Spleen (tissue), 11 donors: Measurements from ENCODE around the gene PRRT1B. TPM values are rescaled to one million over a fixed set of nuclear protein-coding genes. Genes with fewer than 3 reads are reported as not detected.
A peak's percentile ranks its signal among the peaks of the same experiment; 100 is the strongest.

Experiments used
- DNase-seq: peaks from one replicate; pipeline ENCODE4 v3.0.0-alpha.2; 2020
- H3K27ac ChIP-seq, 8 donors: fragments of 200-600 bp; sonication (generic) in 7 of 8; 1 replicate in 4 of 8; 2 replicates in 4 of 8; pipeline versions ENCODE4 v1.5.0 to v1.8.0; 2016 to 2021; ENCODE audit warnings: inconsistent platforms in 4 of 8, mild to moderate bottlenecking in 4 of 8, moderate library complexity in 1 of 8
- H3K27me3 ChIP-seq, 7 donors: fragments of 200-600 bp; sonication (generic) in 6 of 7; replicated peaks in 1 of 7; 1 replicate in 4 of 7; 2 replicates in 3 of 7; pipeline versions ENCODE4 v1.5.0 to v1.8.0; 2016 to 2021; ENCODE audit warnings: inconsistent platforms in 3 of 7, mild to moderate bottlenecking in 1 of 7
- H3K36me3 ChIP-seq, 6 donors: fragments of 200-600 bp; sonication (generic) in 5 of 6; 1 replicate in 4 of 6; 2 replicates in 2 of 6; pipeline versions ENCODE4 v1.5.0 to v1.8.0; 2016 to 2021; ENCODE audit warnings: inconsistent platforms in 2 of 6
- H3K4me1 ChIP-seq, 6 donors: fragments of 200-600 bp; sonication (generic) in 5 of 6; 1 replicate in 3 of 6; 2 replicates in 3 of 6; pipeline versions ENCODE4 v1.5.0 to v1.8.0; 2016 to 2021; ENCODE audit warnings: inconsistent platforms in 3 of 6
- H3K4me3 ChIP-seq, 8 donors: fragments of 200-600 bp; sonication (generic) in 7 of 8; 1 replicate in 4 of 8; 2 replicates in 4 of 8; pipeline versions ENCODE4 v1.5.0 to v1.8.0; 2016 to 2021; ENCODE audit warnings: inconsistent platforms in 4 of 8, mild to moderate bottlenecking in 4 of 8, moderate library complexity in 2 of 8
- H3K9me3 ChIP-seq, 8 donors: fragments of 200-600 bp; sonication (generic) in 7 of 8; 1 replicate in 4 of 8; 2 replicates in 4 of 8; pipeline versions ENCODE4 v1.5.0 to v1.8.0; 2016 to 2021; ENCODE audit warnings: inconsistent platforms in 4 of 8
- CTCF ChIP-seq, 11 experiments: fragments of 200-600 bp in 7 of 11; fragments of 450-650 bp in 4 of 11; sonication (generic) in 4 of 11; IDR thresholded peaks in 8 of 11; conservative IDR thresholded peaks in 3 of 11; 1 replicate in 7 of 11; 2 replicates in 4 of 11; pipeline versions ENCODE4 v1.4.0 to v1.8.0; 2016 to 2021; ENCODE audit warnings: antibody characterized with exemption in 11 of 11, inconsistent platforms in 4 of 11, mild to moderate bottlenecking in 1 of 11
- POLR2A ChIP-seq, 3 donors: fragments of 450-650 bp; IDR thresholded peaks; one replicate each; pipeline ENCODE4 v1.5.1; 2017; ENCODE audit warnings: antibody characterized with exemption in 3 of 3, mild to moderate bottlenecking in 1 of 3
- POLR2AphosphoS5 ChIP-seq, 3 donors: sonication (generic); formaldehyde crosslinking; IDR thresholded peaks; one replicate each; pipeline ENCODE4 v1.5.1; 2017; ENCODE audit warnings: antibody characterized with exemption in 3 of 3
- WGBS, 5 donors: extraction: QIAGEN DNeasy Blood & Tissue Kit in 3 of 5; methylation state at CpG; one replicate each; pipeline versions ENCODE4 v1.1.5 to v1.1.7; 2013 to 2018; 5-methylcytosine and 5-hydroxymethylcytosine counted together
- intact Hi-C: fragments of 100-400 bp; cut with DNase I; formaldehyde crosslinking; loops from one replicate; pipeline ENCODE4 v1.15.0; 2023; ENCODE audit warnings: low total_unique reads
- polyA plus RNA-seq, 3 donors: library from polyadenylated mRNA; stranded (reverse); fragments of 200-250 nt; gene quantifications; one replicate each; pipeline ENCODE4 v1.2.1, GENCODE V29; 2013
- total RNA-seq, 7 donors: library from RNA; depleted of rRNA in 3 of 7; stranded (reverse); fragments of >200 nt in 3 of 7; fragmentation: NEBNext Ultra II Directional in 4 of 7; extraction: Animal tissue kit (Norgen Biotek cat#: 25700) in 4 of 7; gene quantifications; one replicate each; pipeline versions ENCODE4 v1.1.0 to v1.2.1, GENCODE V29; 2016 to 2021
- donor health status: healthy with polysubstance abuse.
- donor health status: DM: no; HTN: no; CAD: no; lungs with moderate emphysema.
- donor health status: DM: no; HTN: no; CAD: no.
- donor health status: Bipolar disorder and iron deficiency.
- donor health status: healthy.
- donor health status: DM: no; HTN: no; CAD: no.
- donor health status: DM: yes; HTN: yes; CAD: no.

Gene PRRT1B
- total and polyA plus RNA-seq, 10 donors: not detected

DNA sequence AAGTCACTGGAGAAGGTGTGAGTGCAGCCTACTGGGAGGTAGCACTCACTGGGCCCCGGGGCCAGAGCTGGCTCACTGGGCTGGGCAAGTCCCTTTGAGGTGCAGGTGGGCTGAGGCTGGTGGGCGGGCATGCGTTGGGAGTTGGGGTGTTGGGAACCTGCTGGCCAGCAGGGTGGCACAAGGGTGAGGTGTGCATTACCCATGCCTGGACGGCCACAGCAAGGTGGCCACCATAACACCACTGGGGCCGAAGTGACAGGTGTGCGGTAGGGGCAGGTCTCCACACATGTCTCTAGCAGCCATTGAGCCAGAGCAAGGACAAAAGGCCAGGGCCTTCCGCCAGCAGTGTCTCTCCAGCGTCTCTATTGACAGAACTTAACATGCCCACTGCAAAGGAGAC lies 22.6 kb downstream of the PRRT1B start:
- H3K4me1 ChIP-seq: no peaks in the 10 kb centered on the region
- peaks cover 0 to 13% (median 4%) of the 10 kb centered on the region in 8 donors for H3K9me3 ChIP-seq
- peaks cover 0 to 47% (median 16%) of the 10 kb centered on the region in 6 donors for H3K36me3 ChIP-seq
- H3K27ac ChIP-seq: no peak overlapping the region
- DNase-seq: no peak
- H3K27me3 ChIP-seq: no peaks in the 10 kb centered on the region
- WGBS, 5 donors: 92 to 98% (median 97%) methylated on average over 8 of the region's 8 CpGs
- intact Hi-C loops: no loop called here
- H3K4me3 ChIP-seq: no peak overlapping the region
- TF ChIP-seq POLR2AphosphoS5 (IDR thresholded peaks at IDR 0.05): peak in 1 of 3 donors; percentile 51
- TF ChIP-seq CTCF (IDR thresholded peaks at IDR 0.05 in 8 of 11, conservative IDR thresholded peaks at IDR 0.05 in 3 of 11): no peak
- no peak for TF ChIP-seq POLR2A (IDR thresholded peaks at IDR 0.05)

GRCh38 chr9:131574730-131575640 lies 29.7 kb downstream of the PRRT1B start:
- peaks cover 0 to 98% (median 53%) of the 10 kb centered on the region in 6 donors for H3K36me3 ChIP-seq
- DNase-seq: no peak

DNA sequence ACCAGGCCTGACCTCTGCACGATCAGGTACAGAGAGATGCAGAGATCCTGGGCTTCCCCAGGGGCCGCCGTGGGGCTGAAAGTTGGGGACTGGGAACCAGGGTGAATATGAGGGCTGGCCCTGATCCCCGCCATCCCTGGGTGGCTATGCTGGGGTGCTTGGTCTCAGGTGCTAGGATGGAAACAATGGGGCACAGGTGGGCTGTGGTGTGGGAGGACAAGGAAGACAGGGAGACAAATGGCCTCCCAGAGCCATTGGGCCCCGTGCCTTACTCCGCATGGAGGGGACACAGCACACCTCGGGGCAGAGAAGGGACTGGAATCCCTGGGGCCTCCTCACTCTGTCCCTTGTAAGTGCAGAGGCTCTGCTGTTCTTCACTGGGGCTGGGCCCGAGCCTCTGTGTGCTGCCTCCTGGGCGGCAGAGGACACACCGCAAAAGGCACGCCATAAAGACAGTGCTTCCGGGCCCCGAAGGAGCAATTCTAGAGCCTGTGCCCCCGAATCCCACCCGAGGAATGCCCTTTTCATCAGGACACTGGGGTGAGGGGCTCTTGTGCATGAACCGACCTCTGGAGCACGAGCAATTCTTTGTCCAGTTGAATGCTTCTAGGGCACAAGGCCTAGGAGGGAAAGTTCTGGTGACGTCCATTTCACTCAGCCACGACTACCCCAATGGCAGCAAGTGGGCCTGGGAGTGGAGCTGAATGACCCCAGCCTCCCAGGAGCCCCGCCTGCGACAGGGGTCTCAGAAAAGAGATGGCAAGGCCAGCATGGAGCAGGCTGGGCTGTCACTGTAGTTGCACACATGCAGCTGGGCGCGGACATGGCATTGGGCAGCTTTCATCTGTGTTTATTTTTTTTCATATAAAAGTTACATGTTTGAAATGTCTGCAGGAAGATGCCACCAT lies 30.9 kb downstream of the PRRT1B start:
- Histone ChIP-seq H3K27me3 (no peaks in the 10 kb centered on the region), H3K4me1 (peaks cover 5 to 34% (median 22%) of the 10 kb centered on the region in 6 donors), H3K36me3 (peaks cover 0 to 99% (median 62%) of the 10 kb centered on the region in 6 donors), H3K9me3 (no peaks in the 10 kb centered on the region), H3K4me3 (no peak overlapping the region), H3K27ac (no peak overlapping the region)
- TF ChIP-seq POLR2A (IDR thresholded peaks at IDR 0.05) (no peak), CTCF (IDR thresholded peaks at IDR 0.05 in 8 of 11, conservative IDR thresholded peaks at IDR 0.05 in 3 of 11) (no peak), POLR2AphosphoS5 (IDR thresholded peaks at IDR 0.05) (no peak)
- WGBS, 5 donors: 92 to 97% (median 96%) methylated on average over 11 to 23 of the region's 23 CpGs
- intact Hi-C loops: no loop called here
- no peak for DNase-seq

More at GRCh38 chr9:131574730-131575640, 29.7 kb downstream of the PRRT1B start:
- TF ChIP-seq POLR2A (IDR thresholded peaks at IDR 0.05) (no peak), POLR2AphosphoS5 (IDR thresholded peaks at IDR 0.05) (peak; percentile 26 to 55 (median 32))
- H3K27ac ChIP-seq: no peak overlapping the region
- peaks cover 5 to 32% (median 22%) of the 10 kb centered on the region in 6 donors for H3K4me1 ChIP-seq
- intact Hi-C loops: no loop called here
- 87 to 94% (median 89%) methylated on average over 11 to 17 of the region's 17 CpGs for WGBS, 5 donors
- H3K4me3 ChIP-seq: no peak overlapping the region
- no peaks in the 10 kb centered on the region for H3K27me3 ChIP-seq
- H3K9me3 ChIP-seq: no peaks in the 10 kb centered on the region
